Fibroblast of lung (primary cell): ENCODE measurements around the gene AJUBA. TPM values are rescaled to one million over a fixed set of nuclear protein-coding genes. Genes with fewer than 3 reads are reported as not detected.
A peak's percentile ranks its signal among the peaks of the same experiment; 100 is the strongest.
"Not testable (repeated sequence)": the region's sequence is repeated elsewhere in the genome, so short reads cannot be mapped to it uniquely, and the experiment has no call there.

ENCODE experiments used
- DNase-seq, 2 donors: peaks; one replicate each; pipeline versions ENCODE4 v3.0.0 to v3.0.0-alpha.2; 2010; ENCODE audit warnings: low read depth in 2 of 2
- H2AFZ ChIP-seq: 2 replicates; pipeline ENCODE4 v1.5.1; 2012; ENCODE audit warnings: low read length, control low read depth, inconsistent platforms
- H3K27ac ChIP-seq: 2 replicates; pipeline ENCODE4 v1.5.1; 2011; ENCODE audit warnings: low read length, control low read depth; ENCODE audit not compliant: insufficient read depth
- H3K27me3 ChIP-seq: 2 replicates; pipeline ENCODE4 v1.5.1; 2011; ENCODE audit warnings: mild to moderate bottlenecking, low read length; ENCODE audit not compliant: control insufficient read depth, insufficient read depth
- H3K36me3 ChIP-seq: 2 replicates; pipeline ENCODE4 v1.5.1; 2011; ENCODE audit warnings: low read length; ENCODE audit not compliant: control insufficient read depth, insufficient read depth
- H3K4me1 ChIP-seq: 2 replicates; pipeline ENCODE4 v1.5.1; 2011; ENCODE audit warnings: low read length; ENCODE audit not compliant: control insufficient read depth, insufficient read depth; ENCODE audit errors: extremely low read depth
- H3K4me2 ChIP-seq: 2 replicates; pipeline ENCODE4 v1.5.1; 2011; ENCODE audit warnings: low read length, control low read depth; ENCODE audit not compliant: insufficient read depth; ENCODE audit errors: extremely low read depth
- H3K4me3 ChIP-seq, 4 experiments: fragments of 200-600 bp in 1 of 4; sonication (generic) in 1 of 4; replicated peaks in 1 of 4; 2 replicates each; pipeline ENCODE4 v1.5.1; 2011 to 2016; ENCODE audit warnings: low read length in 4 of 4, low read depth in 3 of 4, mild to moderate bottlenecking in 3 of 4, control low read depth in 2 of 4, inconsistent platforms in 1 of 4, mixed read lengths in 1 of 4; ENCODE audit not compliant: insufficient read depth in 1 of 4; ENCODE audit errors: control extremely low read depth in 1 of 4
- H3K79me2 ChIP-seq: 2 replicates; pipeline ENCODE4 v1.5.1; 2012; ENCODE audit warnings: mild to moderate bottlenecking, low read length, inconsistent platforms; ENCODE audit not compliant: control insufficient read depth, insufficient read depth
- H3K9ac ChIP-seq: 2 replicates; pipeline ENCODE4 v1.5.1; 2011; ENCODE audit warnings: mild to moderate bottlenecking, low read length, control low read depth; ENCODE audit not compliant: insufficient read depth
- H3K9me3 ChIP-seq: 2 replicates; pipeline ENCODE4 v1.5.1; 2012; ENCODE audit warnings: low read depth, low read length; ENCODE audit not compliant: control insufficient read depth, insufficient read depth
- H4K20me1 ChIP-seq: 2 replicates; pipeline ENCODE4 v1.5.1; 2011; ENCODE audit warnings: low read length; ENCODE audit not compliant: control insufficient read depth, insufficient read depth; ENCODE audit errors: extremely low read depth
- EZH2 ChIP-seq: IDR thresholded peaks from 2 replicates; pipeline ENCODE4 v1.5.1; 2012; ENCODE audit warnings: low read length, control low read depth, mild to moderate bottlenecking; ENCODE audit errors: missing control alignments
- polyA plus RNA-seq, 2 donors: library from polyadenylated mRNA; depleted of rRNA in 1 of 2; stranded (reverse) in 1 of 2; unstranded in 1 of 2; fragments of >200 nt; gene quantifications; 2 replicates each; pipeline ENCODE4 v1.2.1, GENCODE V29; 2011 to 2012; ENCODE audit warnings: missing spikeins in 1 of 2
- total RNA-seq: library from RNA; depleted of rRNA; stranded (reverse); fragments of >200 nt; gene quantifications from 2 replicates; pipeline ENCODE4 v1.2.1, GENCODE V29; 2014
- TF ChIP-seq, protein P1 (sequence below), 2 donors: IDR thresholded peaks in 1 of 2; conservative IDR thresholded peaks in 1 of 2; 1 replicate in 1 of 2; 2 replicates in 1 of 2; pipeline ENCODE4 v1.5.1; 2011 to 2012; ENCODE audit warnings: low read length in 2 of 2, control low read depth in 1 of 2, inconsistent platforms in 1 of 2, low read depth in 1 of 2, mild to moderate bottlenecking in 1 of 2

AJUBA gene
- total and polyA plus RNA-seq, 2 donors (not counting 1 experiment from before 2014, with no cell fraction given), result 41.3 to 84.9 TPM

DNA sequence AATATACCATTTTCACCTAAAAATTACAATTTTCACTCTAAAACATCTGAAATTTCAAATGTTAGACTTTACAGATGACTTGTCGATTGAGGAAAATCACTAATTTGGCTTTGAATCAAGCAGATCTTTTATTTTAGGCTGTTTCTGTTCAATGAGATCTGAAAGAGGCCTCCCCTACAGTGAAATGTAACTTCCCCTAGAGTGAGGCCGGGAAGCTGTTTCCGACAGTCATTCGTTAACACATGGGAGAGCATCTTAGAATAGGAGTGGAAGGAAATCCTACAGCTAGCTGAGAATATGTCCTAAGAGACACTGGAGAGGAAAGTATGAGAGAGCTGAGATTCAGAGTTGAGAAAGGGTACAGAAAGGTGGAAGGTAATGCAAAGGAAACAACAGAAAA, 33.3 kb upstream of the AJUBA start:
- H4K20me1 ChIP-seq, result no peaks in the 10 kb centered on the region
- H3K4me2 ChIP-seq, result no peak overlapping the region
- H3K4me3 ChIP-seq, result no peak overlapping the region
- H3K27me3 ChIP-seq, result no peaks in the 10 kb centered on the region
- H3K4me1 ChIP-seq, result no peaks in the 10 kb centered on the region
- no peak for TF ChIP-seq EZH2
- TF ChIP-seq, protein P1, sequence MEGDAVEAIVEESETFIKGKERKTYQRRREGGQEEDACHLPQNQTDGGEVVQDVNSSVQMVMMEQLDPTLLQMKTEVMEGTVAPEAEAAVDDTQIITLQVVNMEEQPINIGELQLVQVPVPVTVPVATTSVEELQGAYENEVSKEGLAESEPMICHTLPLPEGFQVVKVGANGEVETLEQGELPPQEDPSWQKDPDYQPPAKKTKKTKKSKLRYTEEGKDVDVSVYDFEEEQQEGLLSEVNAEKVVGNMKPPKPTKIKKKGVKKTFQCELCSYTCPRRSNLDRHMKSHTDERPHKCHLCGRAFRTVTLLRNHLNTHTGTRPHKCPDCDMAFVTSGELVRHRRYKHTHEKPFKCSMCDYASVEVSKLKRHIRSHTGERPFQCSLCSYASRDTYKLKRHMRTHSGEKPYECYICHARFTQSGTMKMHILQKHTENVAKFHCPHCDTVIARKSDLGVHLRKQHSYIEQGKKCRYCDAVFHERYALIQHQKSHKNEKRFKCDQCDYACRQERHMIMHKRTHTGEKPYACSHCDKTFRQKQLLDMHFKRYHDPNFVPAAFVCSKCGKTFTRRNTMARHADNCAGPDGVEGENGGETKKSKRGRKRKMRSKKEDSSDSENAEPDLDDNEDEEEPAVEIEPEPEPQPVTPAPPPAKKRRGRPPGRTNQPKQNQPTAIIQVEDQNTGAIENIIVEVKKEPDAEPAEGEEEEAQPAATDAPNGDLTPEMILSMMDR (conservative IDR thresholded peaks at IDR 0.05 in 1 of 2, IDR thresholded peaks at IDR 0.05 in 1 of 2; ENCODE audit: low read depth in 1 of 2, low read length in 2 of 2), result no peak
- no peak overlapping the region for H2AFZ ChIP-seq
- no peaks in the 10 kb centered on the region for H3K9me3 ChIP-seq
- H3K9ac ChIP-seq, result no peak overlapping the region
- H3K79me2 ChIP-seq, result no peaks in the 10 kb centered on the region
- no peaks in the 10 kb centered on the region for H3K36me3 ChIP-seq
- no peak for DNase-seq
- H3K27ac ChIP-seq, result no peak overlapping the region

DNA sequence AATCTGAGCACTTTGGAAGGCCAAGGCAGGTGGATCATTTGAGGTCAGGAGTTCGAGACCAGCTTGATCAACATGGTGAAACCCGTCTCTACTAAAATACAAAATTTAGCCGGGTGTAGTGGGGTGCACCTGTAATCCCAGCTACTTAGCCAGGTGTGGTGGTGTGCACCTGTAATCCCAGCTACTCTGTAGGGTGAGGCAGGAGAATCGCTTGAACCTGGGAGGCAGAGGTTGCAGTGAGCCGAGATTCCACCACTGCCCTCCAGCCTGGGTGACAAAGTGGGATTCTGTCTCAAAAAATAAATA, 31.4 kb upstream of the AJUBA start:
- not testable (repeated sequence) for H3K27me3 ChIP-seq, DNase-seq, H3K36me3 ChIP-seq, H3K9me3 ChIP-seq, H2AFZ ChIP-seq, H3K79me2 ChIP-seq, H3K9ac ChIP-seq, H4K20me1 ChIP-seq, H3K4me2 ChIP-seq, H3K4me3 ChIP-seq, H3K27ac ChIP-seq, H3K4me1 ChIP-seq

DNA sequence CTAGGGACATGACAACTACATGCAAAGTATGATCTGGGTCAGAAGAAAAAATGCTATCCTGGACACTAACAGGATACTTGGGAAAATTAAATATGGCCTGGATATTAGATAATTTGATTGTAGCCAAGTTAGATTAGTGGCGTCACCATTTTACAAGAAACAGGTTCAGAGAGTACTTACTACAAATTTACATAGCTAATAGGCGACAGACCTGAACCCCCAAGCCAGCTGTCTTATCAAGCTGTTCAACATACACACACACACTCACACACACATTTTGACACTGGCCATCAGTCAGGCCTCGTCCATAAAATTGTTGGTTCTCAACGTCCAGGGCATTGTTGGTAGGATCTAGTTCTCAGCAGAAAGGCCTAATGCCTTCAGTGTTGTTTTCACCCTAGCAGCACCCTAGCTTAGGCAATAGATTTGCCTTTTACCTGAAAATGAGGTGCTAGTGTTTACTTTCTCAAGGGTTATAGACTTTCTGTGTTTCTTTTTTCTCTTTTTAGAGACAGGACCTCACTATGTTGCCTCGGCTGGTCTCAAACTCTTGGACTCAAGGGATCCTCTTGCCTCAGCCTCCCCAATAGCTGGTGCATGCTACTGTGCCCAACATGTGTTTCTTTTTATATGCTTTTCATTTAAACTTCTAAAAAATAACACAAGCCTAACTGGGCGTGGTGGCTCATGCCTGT, 30.9 kb upstream of the AJUBA start:
- TF ChIP-seq, protein P1 (conservative IDR thresholded peaks at IDR 0.05 in 1 of 2, IDR thresholded peaks at IDR 0.05 in 1 of 2; ENCODE audit: low read depth in 1 of 2, low read length in 2 of 2), result no peak
- TF ChIP-seq EZH2, result no peak
- Histone ChIP-seq H3K79me2 (no peaks in the 10 kb centered on the region), H4K20me1 (no peaks in the 10 kb centered on the region), H3K27me3 (no peaks in the 10 kb centered on the region), H3K4me3 (no peak overlapping the region), H3K27ac (no peak overlapping the region), H2AFZ (peak overlapping the region; percentile 15), H3K36me3 (no peaks in the 10 kb centered on the region), H3K9me3 (no peaks in the 10 kb centered on the region), H3K4me1 (peaks cover 2% of the 10 kb centered on the region), H3K4me2 (no peak overlapping the region), H3K9ac (no peak overlapping the region)
- DNase-seq, result no peak
